Right atrium auricular region (tissue), 2 donors: ENCODE measurements around the gene GAS1. TPM values are rescaled to one million over a fixed set of nuclear protein-coding genes. Genes with fewer than 3 reads are reported as not detected.

Experiments
- DNase-seq: peaks from one replicate; pipeline ENCODE4 v3.0.0-alpha.2; 2019; ENCODE audit warnings: low spot score
- H3K27ac ChIP-seq, 2 donors: fragments of 200-600 bp; sonication (generic); 1 replicate in 1 of 2; 2 replicates in 1 of 2; pipeline ENCODE4 v1.5.1; 2016 to 2019
- H3K27me3 ChIP-seq, 2 donors: fragments of 200-600 bp; sonication (generic); one replicate each; pipeline versions ENCODE4 v1.5.1 to v1.6.0; 2017 to 2019
- H3K36me3 ChIP-seq: fragments of 200-600 bp; sonication (generic); one replicate; pipeline ENCODE4 v1.5.1; 2016
- H3K4me1 ChIP-seq, 2 donors: fragments of 200-600 bp; sonication (generic); one replicate each; pipeline versions ENCODE4 v1.5.1 to v1.6.0; 2017 to 2019
- H3K4me3 ChIP-seq, 2 donors: fragments of 200-600 bp; sonication (generic); 1 replicate in 1 of 2; 2 replicates in 1 of 2; pipeline ENCODE4 v1.5.1; 2017 to 2019; ENCODE audit warnings: mild to moderate bottlenecking in 1 of 2, moderate library complexity in 1 of 2
- H3K9me3 ChIP-seq, 2 donors: fragments of 200-600 bp; sonication (generic); one replicate each; pipeline ENCODE4 v1.5.1; 2019
- CTCF ChIP-seq, 2 donors: fragments of 200-600 bp; sonication (generic); IDR thresholded peaks; one replicate each; pipeline ENCODE4 v1.5.1; 2019; ENCODE audit warnings: antibody characterized with exemption in 2 of 2
- total RNA-seq, 2 donors: library from RNA; depleted of rRNA; stranded (reverse); fragments of >200 nt; gene quantifications; one replicate each; pipeline ENCODE4 v1.1.0, GENCODE V29; 2016

The GAS1 gene
- total RNA-seq, 2 donors from 2014 or later, result 44.4 to 78.6 TPM

GRCh38 chr9:86978922-86979474 is 31.7 kb upstream of the GAS1 start:
- H3K36me3 ChIP-seq, result no peaks in the 10 kb centered on the region
- H3K9me3 ChIP-seq, result no peaks in the 10 kb centered on the region
- no peak overlapping the region for H3K4me3 ChIP-seq
- no peaks in the 10 kb centered on the region for H3K27me3 ChIP-seq
- TF ChIP-seq CTCF (IDR thresholded peaks at IDR 0.05), result no peak
- DNase-seq, result no peak
- no peak overlapping the region for H3K27ac ChIP-seq
- H3K4me1 ChIP-seq, result peaks cover 0 to 4% of the 10 kb centered on the region in 2 donors

- no peak for TF ChIP-seq CTCF (IDR thresholded peaks at IDR 0.05)
- no peak overlapping the region for H3K27ac ChIP-seq
Measured at GRCh38 chr9:86978413-86978812, 31.1 kb upstream of the GAS1 start.

GRCh38 chr9:86977205-86977835 is 30.0 kb upstream of the GAS1 start:
- TF ChIP-seq CTCF (IDR thresholded peaks at IDR 0.05), result no peak
- DNase-seq, result no peak
- H3K27me3 ChIP-seq, result no peaks in the 10 kb centered on the region
- H3K36me3 ChIP-seq, result no peaks in the 10 kb centered on the region
- H3K4me1 ChIP-seq, result peaks cover 0 to 4% of the 10 kb centered on the region in 2 donors
- H3K27ac ChIP-seq, result no peak overlapping the region
- no peaks in the 10 kb centered on the region for H3K9me3 ChIP-seq
- no peak overlapping the region for H3K4me3 ChIP-seq

More at GRCh38 chr9:86978413-86978812, 31.1 kb upstream of the GAS1 start:
- H3K4me3 ChIP-seq, result no peak overlapping the region
- no peaks in the 10 kb centered on the region for H3K9me3 ChIP-seq
- H3K4me1 ChIP-seq, result peaks cover 0 to 4% of the 10 kb centered on the region in 2 donors
- DNase-seq, result no peak
- no peaks in the 10 kb centered on the region for H3K27me3 ChIP-seq
- no peaks in the 10 kb centered on the region for H3K36me3 ChIP-seq

GRCh38 chr9:86975606-86976005 is 28.3 kb upstream of the GAS1 start:
- no peaks in the 10 kb centered on the region for H3K36me3 ChIP-seq
- no peaks in the 10 kb centered on the region for H3K9me3 ChIP-seq
- TF ChIP-seq CTCF (IDR thresholded peaks at IDR 0.05), result no peak
- peaks cover 0 to 4% of the 10 kb centered on the region in 2 donors for H3K4me1 ChIP-seq
- no peaks in the 10 kb centered on the region for H3K27me3 ChIP-seq
- no peak for DNase-seq
- H3K27ac ChIP-seq, result no peak overlapping the region
- no peak overlapping the region for H3K4me3 ChIP-seq

- Histone ChIP-seq H3K9me3 (no peaks in the 10 kb centered on the region), H3K4me1 (peaks cover 0 to 4% of the 10 kb centered on the region in 2 donors), H3K4me3 (no peak overlapping the region), H3K27me3 (no peaks in the 10 kb centered on the region), H3K27ac (no peak overlapping the region), H3K36me3 (no peaks in the 10 kb centered on the region)
- no peak for DNase-seq
- TF ChIP-seq CTCF (IDR thresholded peaks at IDR 0.05), result no peak
Measured at GRCh38 chr9:86975036-86975435, 27.7 kb upstream of the GAS1 start.

- Histone ChIP-seq H3K9me3 (no peaks in the 10 kb centered on the region), H3K4me1 (peaks cover 0 to 2% of the 10 kb centered on the region in 2 donors), H3K27ac (no peak overlapping the region), H3K36me3 (no peaks in the 10 kb centered on the region), H3K27me3 (no peaks in the 10 kb centered on the region), H3K4me3 (no peak overlapping the region)
- no peak for TF ChIP-seq CTCF (IDR thresholded peaks at IDR 0.05)
- DNase-seq, result no peak
Measured at GRCh38 chr9:86974421-86974820, 27.1 kb upstream of the GAS1 start.
